ENCODE measurements around the gene PLEK2.

DNA sequence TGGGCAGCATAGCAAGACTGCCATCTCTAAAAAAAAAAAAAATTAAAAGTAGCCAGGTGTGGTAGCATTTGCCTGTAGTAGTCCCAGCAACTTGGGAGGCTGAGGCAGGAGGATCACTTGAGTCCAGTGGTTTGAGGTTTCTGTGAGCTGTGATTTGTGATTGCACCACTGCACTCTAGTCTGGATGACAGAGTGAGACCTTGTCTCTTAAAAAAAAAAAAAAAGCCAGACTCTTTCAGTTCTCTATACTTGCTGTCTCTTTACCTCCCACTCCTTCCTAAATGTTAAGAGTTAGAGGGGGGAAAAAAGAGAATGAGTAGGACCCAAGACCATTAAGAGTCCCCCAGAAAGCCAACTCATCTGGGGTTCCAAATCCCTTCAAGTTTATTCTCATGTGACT lies 34.0 kb downstream of the PLEK2 start:
- no peak for TF ChIP-seq POLR2A (IDR thresholded peaks at IDR 0.05; ENCODE audit: low read length)
- TF ChIP-seq GATA1 (IDR thresholded peaks at IDR 0.05; ENCODE audit: low read depth, low read length) = no peak
